ENCODE data around the gene USP10.
"Not testable (repeated sequence)": the region's sequence is repeated elsewhere in the genome, so short reads cannot be mapped to it uniquely, and the experiment has no call there.

Gene USP10

GRCh38 chr16:84729716-84730320 lies 30.0 kb downstream of the USP10 start:
- no peak for DNase-seq

- DNase-seq, result peak; percentile 33
Measured at GRCh38 chr16:84730406-84731106, 30.8 kb downstream of the USP10 start.

GRCh38 chr16:84732332-84732673 lies 32.5 kb downstream of the USP10 start:
- DNase-seq, result not testable (repeated sequence)

GRCh38 chr16:84732674-84733352 lies 33.0 kb downstream of the USP10 start:
- no peak for DNase-seq

GRCh38 chr16:84735849-84736586 lies 36.2 kb downstream of the USP10 start:
- peak; percentile 64 for DNase-seq

GRCh38 chr16:84737192-84738011 lies 37.6 kb downstream of the USP10 start:
- no peak for DNase-seq

- DNase-seq, result peak; percentile 79
Measured at GRCh38 chr16:84738255-84739038, 38.6 kb downstream of the USP10 start.

- no peak for DNase-seq
Measured at GRCh38 chr16:84739349-84740124, 39.7 kb downstream of the USP10 start.

- DNase-seq, result no peak
Measured at GRCh38 chr16:84740596-84741116, 40.9 kb downstream of the USP10 start.

GRCh38 chr16:84741340-84741830 lies 41.6 kb downstream of the USP10 start:
- no peak for DNase-seq

GRCh38 chr16:84742641-84743092 lies 42.9 kb downstream of the USP10 start:
- DNase-seq, result no peak

GRCh38 chr16:84746231-84746630 lies 46.4 kb downstream of the USP10 start:
- no peak for DNase-seq

GRCh38 chr16:84746875-84747274 lies 47.1 kb downstream of the USP10 start:
- no peak for DNase-seq

- DNase-seq, result not testable (repeated sequence)
Measured at GRCh38 chr16:84748247-84748646, 48.4 kb downstream of the USP10 start.

- peak; percentile 16 for DNase-seq
Measured at GRCh38 chr16:84749072-84749471, 49.3 kb downstream of the USP10 start.

GRCh38 chr16:84749815-84750214 lies 50.0 kb downstream of the USP10 start:
- no peak for DNase-seq

GRCh38 chr16:84750575-84750974 lies 50.8 kb downstream of the USP10 start:
- DNase-seq, result no peak

- DNase-seq, result peak; percentile 37
Measured at GRCh38 chr16:84751241-84751640, 51.4 kb downstream of the USP10 start.

- DNase-seq, result peak; percentile 16
Measured at GRCh38 chr16:84751947-84752346, 52.1 kb downstream of the USP10 start.

GRCh38 chr16:84752600-84752999 lies 52.8 kb downstream of the USP10 start:
- no peak for DNase-seq

All from CD4-positive, alpha-beta T cell treated with Interleukin-10 for 1 hour (primary cell).